ENCODE data around the gene LRRC45. TPM values are rescaled to one million over a fixed set of nuclear protein-coding genes. Genes with fewer than 3 reads are reported as not detected.

Gene LRRC45
- total and polyA plus RNA-seq, 9 of the 15 experiments (the other 6 are each of a cell fraction or from before 2014, with no cell fraction given): 3.5 to 21.5 (median 11.2) TPM; not detected in 2

DNA sequence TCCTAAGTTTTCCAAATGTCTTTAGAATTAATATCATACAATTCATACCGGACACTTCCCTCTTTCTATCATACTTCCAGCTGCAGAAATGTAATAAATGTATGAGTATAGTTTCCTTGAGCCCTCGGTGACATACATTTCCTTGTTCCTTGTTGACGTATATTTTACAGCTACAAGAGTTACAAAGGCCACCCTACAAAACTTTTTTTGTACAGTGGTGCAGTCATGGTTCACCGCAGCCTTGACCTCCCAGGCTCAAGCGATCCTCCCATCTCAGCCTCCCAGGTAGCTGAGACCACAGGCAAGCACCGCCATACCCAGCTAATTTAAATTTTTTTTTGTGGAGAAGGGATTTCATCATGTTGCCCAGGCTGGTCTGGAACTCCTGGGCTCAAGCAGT, 49.7 kb downstream of the LRRC45 start:
- DNase-seq (ENCODE audit: extremely low read depth in 1 of 4, low spot score in 3 of 4) (no peak), FAIRE-seq (no peak), ATAC-seq (no peak)
- in situ Hi-C loops (cut with MboI): no loop called here
- intact Hi-C loops (cut with micrococcal nuclease): no loop called here
- 41% methylated on average over 6 of the region's 6 CpGs for WGBS (ENCODE audit: insufficient coverage, low coverage, missing lambda C conversion rate)
- H3K4me3 ChIP-seq: no peak overlapping the region
- H3K79me2 ChIP-seq (ENCODE audit: control insufficient read depth, insufficient read depth, low read length): no peaks in the 10 kb centered on the region
- peaks cover 0 to 16% of the 10 kb centered on the region in 2 experiments; a peak in 2 of 5 replicates for H3K4me1 ChIP-seq (replicated peaks in 1 of 2; ENCODE audit: control insufficient read depth in 2 of 2, insufficient read depth in 2 of 2, low read length in 2 of 2)
- no peaks in the 10 kb centered on the region for H3K27me3 ChIP-seq (ENCODE audit: control insufficient read depth in 2 of 2, insufficient read depth in 2 of 2, low read length in 2 of 2)
- peaks cover 9% of the 10 kb centered on the region; the same call in 1 of the 2 replicates for H4K20me1 ChIP-seq (replicated peaks; ENCODE audit: control insufficient read depth, insufficient read depth, low read length)
- no peaks in the 10 kb centered on the region for H3K9me3 ChIP-seq (replicated peaks; ENCODE audit: control insufficient read depth, insufficient read depth, low read depth, low read length)
- POLR2A ChIA-PET: interaction anchor here (0.6 to 1.1 kb wide), 3 partner anchors 12 to 42 kb away, joined by 3 read pairs; no protein-coding TSS in a partner anchor
- TF ChIP-seq, protein P1, sequence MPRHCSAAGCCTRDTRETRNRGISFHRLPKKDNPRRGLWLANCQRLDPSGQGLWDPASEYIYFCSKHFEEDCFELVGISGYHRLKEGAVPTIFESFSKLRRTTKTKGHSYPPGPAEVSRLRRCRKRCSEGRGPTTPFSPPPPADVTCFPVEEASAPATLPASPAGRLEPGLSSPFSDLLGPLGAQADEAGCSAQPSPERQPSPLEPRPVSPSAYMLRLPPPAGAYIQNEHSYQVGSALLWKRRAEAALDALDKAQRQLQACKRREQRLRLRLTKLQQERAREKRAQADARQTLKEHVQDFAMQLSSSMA (CRISPR knock-in tag; IDR thresholded peaks at IDR 0.05): no peak
- TF ChIP-seq ZNF408 (CRISPR knock-in tag; IDR thresholded peaks at IDR 0.05; ENCODE audit: low read depth): no peak
- TF ChIP-seq NFATC3 (IDR thresholded peaks at IDR 0.05): no peak
- TF ChIP-seq ZNF589 (CRISPR knock-in tag; IDR thresholded peaks at IDR 0.05; ENCODE audit: low read depth): no peak
- no peak for TF ChIP-seq PYGO2 (tag; IDR thresholded peaks at IDR 0.05)
- no peak for TF ChIP-seq JUN (IDR thresholded peaks at IDR 0.05; ENCODE audit: borderline replicate concordance, low read depth, low read length)
- TF ChIP-seq JUN (CRISPR knock-in tag; IDR thresholded peaks at IDR 0.05; ENCODE audit: borderline replicate concordance): no peak
- TF ChIP-seq DPF2 (IDR thresholded peaks at IDR 0.05): no peak
- TF ChIP-seq HOXB6 (CRISPR knock-in tag; IDR thresholded peaks at IDR 0.05; ENCODE audit: borderline replicate concordance): no peak
- TF ChIP-seq MEF2D (tag; conservative IDR thresholded peaks at IDR 0.05; ENCODE audit: low read depth): no peak
- no peak for TF ChIP-seq ZNF274 (IDR thresholded peaks at IDR 0.05; ENCODE audit: borderline replicate concordance, low read depth, low read length)
- TF ChIP-seq ZNF785 (CRISPR knock-in tag; IDR thresholded peaks at IDR 0.05): no peak
- no peak overlapping the region for H3K9ac ChIP-seq (ENCODE audit: insufficient read depth in 1 of 2, low read depth in 2 of 2, low read length in 2 of 2)
- H2AFZ ChIP-seq (ENCODE audit: low read depth, low read length): no peak overlapping the region
- BruUV-seq (replicated peaks): no TSS peak
- no peak overlapping the region for H3K4me2 ChIP-seq (ENCODE audit: insufficient read depth, low read length)
- H3K9me1 ChIP-seq (ENCODE audit: control insufficient read depth, insufficient read depth, low read length): peaks cover 3% of the 10 kb centered on the region
- CTCF ChIA-PET (ENCODE audit: low intra/inter-chr PET ratio): no interaction called here
- peaks cover 3% of the 10 kb centered on the region; the same call in 1 of the 3 replicates for H3K36me3 ChIP-seq (ENCODE audit: control insufficient read depth, insufficient read depth, low read length)
- H3K27ac ChIP-seq (ENCODE audit: extremely low read depth, low read depth, low read length): no peak overlapping the region
